Smooth muscle cell (in vitro differentiated cells): ENCODE results near the gene RHCE. TPM values are rescaled to one million over a fixed set of nuclear protein-coding genes. Genes with fewer than 3 reads are reported as not detected.
A peak's percentile ranks its signal among the peaks of the same experiment; 100 is the strongest.

Source experiments
- DNase-seq: peaks from one replicate; lab custom pipeline; 2025; ENCODE audit not compliant: unreplicated experiment; lab: John Stamatoyannopoulos, UW
- H2AFZ ChIP-seq: fragments of 200-600 bp; sonication (generic); 2 replicates; pipeline ENCODE4 v1.6.0; 2016; ENCODE audit warnings: antibody characterized with exemption, low read depth, mild to moderate bottlenecking
- H3F3A ChIP-seq: fragments of 200-600 bp; sonication (generic); 2 replicates; pipeline ENCODE4 v1.6.0; 2017; ENCODE audit warnings: antibody characterized with exemption, low read depth
- H3K27ac ChIP-seq: fragments of 200-600 bp; sonication (generic); 2 replicates; pipeline ENCODE4 v1.5.1; 2016; ENCODE audit warnings: low read depth, mild to moderate bottlenecking
- H3K27me3 ChIP-seq: fragments of 200-600 bp; sonication (generic); 2 replicates; pipeline ENCODE4 v1.6.1; 2016; ENCODE audit warnings: low read depth, mild to moderate bottlenecking
- H3K36me3 ChIP-seq: fragments of 200-600 bp; sonication (generic); 2 replicates; pipeline ENCODE4 v1.5.1; 2016; ENCODE audit warnings: low read depth
- H3K4me1 ChIP-seq: fragments of 200-600 bp; sonication (generic); 2 replicates; pipeline ENCODE4 v1.5.1; 2016; ENCODE audit warnings: low read depth
- H3K4me2 ChIP-seq: fragments of 200-600 bp; sonication (generic); 2 replicates; pipeline ENCODE4 v1.6.0; 2016; ENCODE audit warnings: mild to moderate bottlenecking
- H3K4me3 ChIP-seq: fragments of 200-600 bp; sonication (generic); 2 replicates; pipeline ENCODE4 v1.5.1; 2016; ENCODE audit warnings: mild to moderate bottlenecking
- H3K79me2 ChIP-seq: fragments of 200-600 bp; sonication (generic); 2 replicates; pipeline ENCODE4 v1.6.0; 2016; ENCODE audit warnings: low read depth, mild to moderate bottlenecking
- H3K9ac ChIP-seq: fragments of 200-600 bp; sonication (generic); 2 replicates; pipeline ENCODE4 v1.6.0; 2016; ENCODE audit warnings: low read depth
- H3K9me3 ChIP-seq: fragments of 200-600 bp; sonication (generic); replicated peaks from 2 replicates; pipeline ENCODE4 v1.5.1; 2016; ENCODE audit warnings: low read depth
- H4K20me1 ChIP-seq: fragments of 200-600 bp; sonication (generic); 2 replicates; pipeline ENCODE4 v1.6.0; 2016; ENCODE audit warnings: low read depth
- WGBS: methylation state at CpG from one replicate; pipeline ENCODE4 v1.1.7; 2016; ENCODE audit warnings: low lambda C conversion rate; 5-methylcytosine and 5-hydroxymethylcytosine counted together
- polyA plus RNA-seq: library from polyadenylated mRNA; unstranded; fragments of >200 nt; fragmentation: Nextera tagmentation; extraction: Ambion mirVana; gene quantifications from 2 replicates; pipeline ENCODE4 v1.2.1, GENCODE V29; 2016
- total RNA-seq: library from RNA; depleted of rRNA; stranded (reverse); fragments of >200 nt; gene quantifications from 2 replicates; pipeline ENCODE4 v1.2.3, GENCODE V29; 2014
- TF ChIP-seq, protein P1 (sequence below): fragments of 200-600 bp; sonication (generic); IDR thresholded peaks from 2 replicates; pipeline ENCODE4 v1.5.1; 2017; ENCODE audit warnings: borderline replicate concordance, mild to moderate bottlenecking, antibody characterized with exemption; ENCODE audit not compliant: insufficient read depth, poor library complexity, severe bottlenecking

The RHCE gene
- total and polyA plus RNA-seq, 2 experiments from 2014 or later = 0.45 to 4.9 TPM

DNA sequence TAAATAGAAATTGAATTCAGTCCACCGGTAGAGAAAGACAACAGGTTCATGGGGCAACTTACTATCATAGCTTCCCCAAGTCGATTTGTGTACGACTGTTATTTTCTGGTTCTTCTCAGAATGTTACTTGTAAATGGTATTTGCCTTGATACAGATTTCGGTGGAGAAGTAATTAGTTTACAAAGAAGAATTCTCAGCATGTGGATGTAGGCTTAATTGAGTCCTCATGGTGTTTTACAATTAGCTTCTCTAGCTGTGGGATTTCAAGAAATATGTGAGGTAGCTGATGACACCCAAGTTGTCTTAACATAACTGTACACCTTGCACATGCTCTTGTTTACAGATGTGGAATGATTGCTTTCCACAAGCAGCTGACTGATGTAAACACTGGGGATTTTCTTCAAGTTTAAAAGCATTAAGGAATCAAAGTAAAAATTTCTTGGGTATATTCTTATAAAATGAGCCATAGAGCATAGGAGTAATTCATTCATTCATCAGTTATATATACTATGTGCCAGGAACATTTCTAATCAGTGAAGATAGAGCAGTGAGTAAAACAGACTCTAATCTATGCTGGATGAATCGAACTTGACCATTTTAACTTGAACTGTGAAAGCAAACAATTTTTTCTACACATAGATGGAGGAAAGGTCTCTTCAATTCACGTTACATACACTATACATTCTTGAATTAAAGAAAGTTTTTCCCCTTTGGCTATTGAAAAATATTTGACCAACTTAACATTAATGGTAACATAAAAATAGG lies 11.5 kb upstream of the RHCE start:
- Histone ChIP-seq H3K9me3 (no peaks in the 10 kb centered on the region), H3K4me2 (peak overlapping the region; percentile 85), H3K4me3 (peak overlapping the region; percentile 90), H3K36me3 (no peaks in the 10 kb centered on the region), H4K20me1 (peaks cover 58% of the 10 kb centered on the region), H3K4me1 (peaks cover 11% of the 10 kb centered on the region), H3F3A (peaks cover 4% of the 10 kb centered on the region), H3K27me3 (no peaks in the 10 kb centered on the region), H3K27ac (no peak overlapping the region), H3K79me2 (peaks cover 62% of the 10 kb centered on the region), H2AFZ (no peak overlapping the region), H3K9ac (peak overlapping the region; percentile 72)
- 39% methylated on average over 6 of the region's 6 CpGs for WGBS
- DNase-seq = no peak
- TF ChIP-seq, protein P1, sequence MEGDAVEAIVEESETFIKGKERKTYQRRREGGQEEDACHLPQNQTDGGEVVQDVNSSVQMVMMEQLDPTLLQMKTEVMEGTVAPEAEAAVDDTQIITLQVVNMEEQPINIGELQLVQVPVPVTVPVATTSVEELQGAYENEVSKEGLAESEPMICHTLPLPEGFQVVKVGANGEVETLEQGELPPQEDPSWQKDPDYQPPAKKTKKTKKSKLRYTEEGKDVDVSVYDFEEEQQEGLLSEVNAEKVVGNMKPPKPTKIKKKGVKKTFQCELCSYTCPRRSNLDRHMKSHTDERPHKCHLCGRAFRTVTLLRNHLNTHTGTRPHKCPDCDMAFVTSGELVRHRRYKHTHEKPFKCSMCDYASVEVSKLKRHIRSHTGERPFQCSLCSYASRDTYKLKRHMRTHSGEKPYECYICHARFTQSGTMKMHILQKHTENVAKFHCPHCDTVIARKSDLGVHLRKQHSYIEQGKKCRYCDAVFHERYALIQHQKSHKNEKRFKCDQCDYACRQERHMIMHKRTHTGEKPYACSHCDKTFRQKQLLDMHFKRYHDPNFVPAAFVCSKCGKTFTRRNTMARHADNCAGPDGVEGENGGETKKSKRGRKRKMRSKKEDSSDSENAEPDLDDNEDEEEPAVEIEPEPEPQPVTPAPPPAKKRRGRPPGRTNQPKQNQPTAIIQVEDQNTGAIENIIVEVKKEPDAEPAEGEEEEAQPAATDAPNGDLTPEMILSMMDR = no peak

DNA sequence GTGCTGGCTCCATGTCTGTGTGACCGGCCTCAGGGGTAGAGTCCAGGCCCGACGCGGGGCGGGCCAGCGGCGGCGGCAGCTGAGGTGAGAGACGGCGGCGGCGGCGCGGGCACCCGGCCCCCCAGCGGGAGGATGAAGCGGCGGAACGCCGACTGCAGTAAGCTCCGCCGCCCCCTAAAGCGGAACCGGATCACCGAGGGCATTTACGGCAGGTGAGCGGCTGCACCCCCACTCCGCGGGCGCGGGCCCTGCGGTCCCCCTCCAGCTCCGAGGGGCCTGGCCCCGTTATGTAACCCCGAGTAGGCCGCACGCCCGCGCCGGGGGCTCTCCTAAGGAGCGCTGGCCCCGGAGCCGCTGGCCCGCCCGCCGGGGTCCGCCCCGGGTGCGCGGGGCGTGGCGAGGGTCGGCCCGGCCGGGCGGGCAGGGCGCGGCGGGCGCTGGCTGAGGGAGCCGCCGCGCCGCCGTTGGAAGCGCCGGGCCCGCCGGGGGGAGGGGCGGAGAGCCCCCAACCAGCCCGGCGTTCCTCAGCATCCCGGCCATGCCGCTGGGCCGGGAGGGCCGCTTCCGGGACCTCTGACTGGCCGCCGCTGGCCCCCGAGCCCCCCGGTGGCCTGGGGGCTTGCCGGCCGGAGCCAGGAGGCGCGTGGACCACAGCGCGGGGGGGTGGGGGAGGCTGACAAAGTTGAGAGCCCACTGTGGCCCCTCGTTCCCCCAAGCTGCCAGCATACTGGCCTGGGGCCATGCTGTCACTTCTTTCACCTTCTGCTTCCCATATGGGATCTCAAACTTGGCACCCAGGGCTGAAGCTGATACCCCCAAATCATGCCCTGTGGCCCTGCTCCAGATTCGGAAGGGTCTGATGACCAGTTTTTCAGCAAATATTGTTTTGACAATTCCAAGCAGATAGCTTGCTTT lies 10.6 kb upstream of the RHCE start:
- Histone ChIP-seq H3K4me1 (peaks cover 11% of the 10 kb centered on the region), H4K20me1 (peaks cover 49% of the 10 kb centered on the region), H3F3A (peaks cover 4% of the 10 kb centered on the region), H3K36me3 (no peaks in the 10 kb centered on the region), H3K4me3 (peak overlapping the region; percentile 90), H3K27me3 (no peaks in the 10 kb centered on the region), H3K27ac (peak overlapping the region; percentile 93), H3K4me2 (peak overlapping the region; percentile 85), H3K9me3 (no peaks in the 10 kb centered on the region), H2AFZ (peak overlapping the region; percentile 87), H3K9ac (peak overlapping the region; percentile 93), H3K79me2 (peaks cover 53% of the 10 kb centered on the region)
- TF ChIP-seq, protein P1 = no peak
- DNase-seq = no peak
- WGBS = 0% methylated on average over 25 of the region's 89 CpGs

DNA sequence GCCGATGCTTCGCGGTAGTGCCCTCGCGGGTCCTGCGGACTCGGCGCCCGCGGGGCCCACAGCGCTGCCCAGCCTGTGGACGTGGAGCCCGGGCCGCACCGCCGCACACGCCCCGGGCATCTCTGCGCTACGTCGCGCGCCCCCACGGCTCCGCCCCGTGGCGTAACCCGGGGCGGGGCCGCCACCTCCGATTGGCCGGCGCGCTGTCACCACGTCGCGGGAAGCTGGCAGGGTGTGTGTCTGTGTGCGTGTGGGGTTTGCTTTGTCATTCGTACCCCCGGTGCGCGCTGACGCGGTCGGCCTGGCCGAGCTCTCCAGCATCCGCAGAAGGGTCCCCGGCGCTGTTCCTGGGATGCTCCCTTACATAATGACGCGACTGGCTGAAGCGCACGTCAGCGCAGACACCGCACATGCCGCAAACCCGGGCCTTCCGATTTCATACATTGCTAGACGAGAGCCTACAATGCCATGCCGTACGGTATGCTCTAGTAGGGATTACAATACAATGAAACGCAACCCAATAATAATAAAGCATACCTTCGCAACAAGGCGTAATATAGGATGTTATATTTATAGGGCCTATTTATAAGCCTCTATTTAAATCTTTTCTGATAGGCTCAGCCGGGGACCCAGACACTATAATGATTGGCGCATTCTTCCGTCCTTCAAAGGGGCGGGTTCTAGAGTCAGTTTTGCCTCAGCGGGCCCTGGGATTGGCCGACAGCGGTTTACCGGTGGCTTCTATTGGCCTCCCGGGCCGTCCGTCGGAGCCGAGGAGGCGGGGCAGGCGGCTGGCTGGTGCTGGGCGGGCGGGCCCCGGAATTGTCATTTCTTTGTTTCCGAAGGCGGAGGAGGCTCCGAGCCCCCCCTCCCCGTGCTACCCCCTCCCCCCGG lies 9.7 kb upstream of the RHCE start, which contains the start of gene MACO1:
Gene MACO1 (plus strand): TSS at position 825 of the 894 bp plus-strand sequence. CDS start 202 bp downstream, outside the sequence.
- Histone ChIP-seq H2AFZ (peak within 1 kb of the TSS; percentile 98), H3F3A (no peaks in the 10 kb centered on the region), H3K79me2 (peaks cover 44% of the 10 kb centered on the region), H3K9ac (peak within 1 kb of the TSS; percentile 93), H3K36me3 (no peaks in the 10 kb centered on the region), H4K20me1 (peaks cover 40% of the 10 kb centered on the region), H3K4me2 (peak within 1 kb of the TSS; percentile 99), H3K4me1 (peaks cover 11% of the 10 kb centered on the region), H3K27ac (peak within 1 kb of the TSS; percentile 93), H3K4me3 (peak within 1 kb of the TSS; percentile 90), H3K27me3 (no peaks in the 10 kb centered on the region), H3K9me3 (no peaks in the 10 kb centered on the region)
- TF ChIP-seq, protein P1 = no peak
- under 1% methylated on average over 81 of the region's 87 CpGs for WGBS
- DNase-seq = peak; percentile 85
